CD4-positive, alpha-beta T cell treated with Interferon alpha-2 for 1 hour (primary cell): Measurements from ENCODE around the gene UNC93A.
"Not testable (repeated sequence)": the region's sequence is repeated elsewhere in the genome, so short reads cannot be mapped to it uniquely, and the experiment has no call there.

Experiments used
- DNase-seq, 2 donors: peaks; one replicate each; pipeline ENCODE4 v3.0.0-alpha.2; 2020 to 2022

Gene UNC93A

GRCh38 chr6:167345960-167346359 lies 54.8 kb downstream of the UNC93A start:
- DNase-seq, result no peak

- no peak for DNase-seq
These were observed 56.1 kb downstream of the UNC93A start for GRCh38 chr6:167347226-167347625.

GRCh38 chr6:167349631-167350274 lies 58.6 kb downstream of the UNC93A start:
- DNase-seq, result no peak

GRCh38 chr6:167350275-167350696 lies 59.2 kb downstream of the UNC93A start:
- no peak for DNase-seq

- DNase-seq, result peak; percentile 65 to 84
These were observed 59.9 kb downstream of the UNC93A start for GRCh38 chr6:167350731-167351655.

- no peak for DNase-seq
These were observed 60.7 kb downstream of the UNC93A start for GRCh38 chr6:167351656-167352345.

- no peak for DNase-seq
These were observed 65.8 kb downstream of the UNC93A start for GRCh38 chr6:167356874-167357273.

DNA sequence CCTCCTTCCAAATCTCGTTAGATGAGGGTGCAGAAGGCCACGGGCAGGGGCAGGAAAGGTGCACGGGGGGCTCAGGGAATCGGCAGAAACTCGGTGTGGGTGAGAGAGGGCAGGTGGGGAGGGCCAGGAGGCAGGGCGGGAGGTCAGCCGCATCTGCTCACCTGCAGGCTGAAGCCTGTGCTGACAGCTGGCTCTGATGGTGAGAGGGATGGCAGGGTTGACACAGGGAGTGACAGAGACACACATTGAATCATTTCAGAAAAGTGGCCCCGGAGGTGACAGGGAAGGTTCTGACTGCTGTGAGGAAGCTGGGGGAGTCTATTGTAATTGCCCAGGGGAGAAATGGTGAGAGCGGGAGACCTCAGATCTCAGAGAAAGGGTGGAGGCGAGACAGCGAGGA lies 67.3 kb downstream of the UNC93A start:
- not testable (repeated sequence) for DNase-seq

GRCh38 chr6:167361170-167361569 lies 70.1 kb downstream of the UNC93A start:
- not testable (repeated sequence) for DNase-seq
